ENCODE results near the gene GLCE.

The GLCE gene

DNA sequence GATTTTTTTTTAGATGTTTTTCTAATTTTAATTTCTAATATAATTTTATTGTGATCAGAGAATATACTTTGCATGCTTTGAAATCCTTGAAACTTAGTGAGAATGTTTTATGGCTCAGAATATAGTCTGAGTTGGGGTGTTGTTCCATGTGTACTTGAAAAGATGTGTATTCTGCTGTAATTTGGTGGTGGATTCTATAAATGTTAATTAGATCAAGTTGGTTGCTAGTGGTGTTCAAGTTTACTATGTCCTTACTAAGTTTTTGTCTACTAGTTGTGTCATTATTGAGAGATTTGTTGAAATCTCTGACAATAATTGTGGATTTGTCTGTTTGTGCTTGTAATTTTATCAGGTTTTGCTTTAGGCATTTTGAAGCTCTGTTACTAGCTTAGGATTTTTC is 29.7 kb downstream of the GLCE start:
- no peak overlapping the region for H3K9ac ChIP-seq (ENCODE audit: low read depth, low read length)
- H3K4me1 ChIP-seq (ENCODE audit: control insufficient read depth, insufficient read depth, low read length) = peaks cover 5% of the 10 kb centered on the region
- H3K4me3 ChIP-seq (ENCODE audit: low read depth, low read length) = no peak overlapping the region
- H3K27me3 ChIP-seq (ENCODE audit: control insufficient read depth, insufficient read depth, low read length) = no peaks in the 10 kb centered on the region
- H3K36me3 ChIP-seq (ENCODE audit: control insufficient read depth, insufficient read depth, low read length) = no peaks in the 10 kb centered on the region
- H3K9me3 ChIP-seq (ENCODE audit: control insufficient read depth, insufficient read depth, low read length) = no peaks in the 10 kb centered on the region

GRCh38 chr15:69190504-69190903 is 30.1 kb downstream of the GLCE start:
- H3K9me3 ChIP-seq (ENCODE audit: control insufficient read depth, insufficient read depth, low read length) = no peaks in the 10 kb centered on the region
- H3K4me1 ChIP-seq (ENCODE audit: control insufficient read depth, insufficient read depth, low read length) = peaks cover 5% of the 10 kb centered on the region
- no peaks in the 10 kb centered on the region for H3K36me3 ChIP-seq (ENCODE audit: control insufficient read depth, insufficient read depth, low read length)
- H3K4me3 ChIP-seq (ENCODE audit: low read depth, low read length) = no peak overlapping the region
- H3K9ac ChIP-seq (ENCODE audit: low read depth, low read length) = no peak overlapping the region
- no peaks in the 10 kb centered on the region for H3K27me3 ChIP-seq (ENCODE audit: control insufficient read depth, insufficient read depth, low read length)

DNA sequence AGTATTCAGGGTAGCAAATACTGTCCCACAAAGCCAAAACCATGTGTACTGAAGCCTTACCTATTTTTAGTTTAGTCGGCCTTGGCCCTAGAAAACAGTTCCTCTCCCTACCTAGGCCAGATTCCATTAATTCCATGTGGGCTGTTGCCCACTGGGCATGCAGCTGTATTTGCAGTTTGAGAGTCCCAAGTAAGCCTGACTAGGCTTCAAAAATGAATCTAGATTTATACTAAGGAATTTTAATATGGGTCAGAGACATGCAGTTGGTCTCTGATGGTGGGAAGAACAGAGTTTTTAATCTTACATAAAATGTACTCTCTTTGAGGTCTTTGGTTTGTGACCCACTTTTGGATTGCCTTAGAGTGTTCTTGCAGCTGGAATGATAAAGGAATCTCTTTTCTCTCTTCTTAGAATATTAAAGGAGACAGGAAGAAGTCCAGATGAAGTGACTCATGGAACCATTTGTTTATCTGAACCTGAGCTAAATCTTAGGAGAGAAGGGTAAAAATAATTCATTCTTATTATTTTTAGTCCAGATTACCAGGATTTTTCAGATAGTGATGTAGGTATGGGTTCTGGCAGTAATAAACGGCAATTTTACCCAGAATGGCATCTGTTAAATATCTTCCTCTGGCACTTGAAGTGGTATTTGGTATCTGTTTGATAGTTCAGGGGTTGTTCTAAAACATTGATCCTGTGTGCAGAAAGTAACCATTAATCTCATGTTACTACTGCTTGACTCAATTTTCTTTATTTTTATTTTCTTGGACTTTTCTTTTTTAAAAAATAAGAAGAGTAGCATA is 33.8 kb downstream of the GLCE start:
- no peaks in the 10 kb centered on the region for H3K27me3 ChIP-seq (ENCODE audit: control insufficient read depth, insufficient read depth, low read length)
- H3K9ac ChIP-seq (ENCODE audit: low read depth, low read length) = no peak overlapping the region
- no peak overlapping the region for H3K4me3 ChIP-seq (ENCODE audit: low read depth, low read length)
- peaks cover 5% of the 10 kb centered on the region for H3K4me1 ChIP-seq (ENCODE audit: control insufficient read depth, insufficient read depth, low read length)
- no peaks in the 10 kb centered on the region for H3K9me3 ChIP-seq (ENCODE audit: control insufficient read depth, insufficient read depth, low read length)
- H3K36me3 ChIP-seq (ENCODE audit: control insufficient read depth, insufficient read depth, low read length) = no peaks in the 10 kb centered on the region

DNA sequence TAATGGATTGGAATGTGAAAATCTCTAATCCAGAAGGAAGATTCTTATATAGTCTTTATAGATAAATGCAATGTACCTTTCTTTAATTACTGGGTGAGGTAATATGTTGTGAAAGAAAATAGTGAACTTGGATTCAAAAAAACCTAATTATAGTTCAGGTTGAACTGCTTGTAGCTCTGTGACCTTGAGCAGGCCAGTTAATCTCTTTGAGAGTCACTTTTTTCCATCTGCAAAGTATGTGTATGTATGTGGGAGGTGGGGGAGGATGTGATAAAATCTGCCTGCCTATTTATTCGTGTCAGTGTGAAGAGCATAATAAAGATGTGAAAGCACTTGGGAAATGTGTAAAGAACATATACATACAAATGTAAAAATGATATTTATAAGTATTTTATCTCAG is 34.4 kb downstream of the GLCE start:
- Histone ChIP-seq H3K4me1 (ENCODE audit: control insufficient read depth, insufficient read depth, low read length) (peaks cover 5% of the 10 kb centered on the region), H3K4me3 (ENCODE audit: low read depth, low read length) (no peak overlapping the region), H3K9ac (ENCODE audit: low read depth, low read length) (no peak overlapping the region)

GRCh38 chr15:69200832-69201745 is 40.7 kb downstream of the GLCE start:
- Histone ChIP-seq H3K4me3 (ENCODE audit: low read depth, low read length) (no peak overlapping the region), H3K27me3 (ENCODE audit: control insufficient read depth, insufficient read depth, low read length) (no peaks in the 10 kb centered on the region), H3K9me3 (ENCODE audit: control insufficient read depth, insufficient read depth, low read length) (no peaks in the 10 kb centered on the region), H3K4me1 (ENCODE audit: control insufficient read depth, insufficient read depth, low read length) (no peaks in the 10 kb centered on the region), H3K36me3 (ENCODE audit: control insufficient read depth, insufficient read depth, low read length) (no peaks in the 10 kb centered on the region), H3K9ac (ENCODE audit: low read depth, low read length) (no peak overlapping the region)

More for the DNA sequence above, 34.4 kb downstream of the GLCE start:
- no peaks in the 10 kb centered on the region for H3K9me3 ChIP-seq (ENCODE audit: control insufficient read depth, insufficient read depth, low read length)
- H3K36me3 ChIP-seq (ENCODE audit: control insufficient read depth, insufficient read depth, low read length) = no peaks in the 10 kb centered on the region
- H3K27me3 ChIP-seq (ENCODE audit: control insufficient read depth, insufficient read depth, low read length) = no peaks in the 10 kb centered on the region

DNA sequence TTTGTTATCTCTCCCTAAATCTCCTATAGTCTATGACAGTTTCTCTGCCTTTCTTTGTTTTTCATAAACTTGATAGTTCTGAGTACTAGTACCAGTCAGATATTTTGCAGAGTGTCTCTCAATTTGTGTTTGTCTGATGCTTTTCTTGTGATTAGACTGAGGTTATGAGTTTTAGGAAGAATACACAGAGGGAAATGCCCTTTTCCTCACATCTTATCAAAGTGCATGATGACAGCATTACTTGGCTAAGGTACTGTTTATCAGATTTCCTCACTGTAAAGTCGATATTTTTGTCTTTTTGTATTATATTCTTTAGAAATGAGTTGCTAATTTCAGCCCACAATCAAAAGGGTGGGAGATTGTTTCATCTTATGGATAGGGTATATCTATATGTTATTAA is 45.6 kb downstream of the GLCE start:
- H3K9me3 ChIP-seq (ENCODE audit: control insufficient read depth, insufficient read depth, low read length) = no peaks in the 10 kb centered on the region
- H3K4me3 ChIP-seq (ENCODE audit: low read depth, low read length) = no peak overlapping the region
- no peaks in the 10 kb centered on the region for H3K27me3 ChIP-seq (ENCODE audit: control insufficient read depth, insufficient read depth, low read length)
- H3K9ac ChIP-seq (ENCODE audit: low read depth, low read length) = no peak overlapping the region
- H3K36me3 ChIP-seq (ENCODE audit: control insufficient read depth, insufficient read depth, low read length) = no peaks in the 10 kb centered on the region
- no peaks in the 10 kb centered on the region for H3K4me1 ChIP-seq (ENCODE audit: control insufficient read depth, insufficient read depth, low read length)

DNA sequence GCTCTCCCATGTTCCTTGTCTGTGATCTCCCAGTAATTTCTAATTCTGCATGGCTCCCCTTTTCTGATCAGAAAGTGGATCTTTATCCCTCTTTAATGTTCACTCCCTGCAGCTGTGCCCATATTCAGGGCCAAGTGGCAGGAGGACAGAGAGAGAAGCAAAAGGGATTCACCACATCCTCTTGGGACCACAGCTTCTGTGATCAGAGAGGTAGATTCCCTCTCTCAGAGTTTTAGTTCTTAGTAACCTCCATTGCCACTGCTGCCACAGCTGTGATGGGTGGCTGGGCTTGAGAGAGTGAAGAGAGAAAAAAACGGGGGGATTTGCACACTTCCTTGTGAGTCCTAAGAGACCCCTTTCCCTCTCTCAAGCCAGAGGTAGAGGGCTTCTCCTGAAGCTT is 49.2 kb downstream of the GLCE start:
- Histone ChIP-seq H3K36me3 (ENCODE audit: control insufficient read depth, insufficient read depth, low read length) (no peaks in the 10 kb centered on the region), H3K27me3 (ENCODE audit: control insufficient read depth, insufficient read depth, low read length) (no peaks in the 10 kb centered on the region), H3K4me1 (ENCODE audit: control insufficient read depth, insufficient read depth, low read length) (no peaks in the 10 kb centered on the region), H3K9me3 (ENCODE audit: control insufficient read depth, insufficient read depth, low read length) (no peaks in the 10 kb centered on the region), H3K9ac (ENCODE audit: low read depth, low read length) (no peak overlapping the region), H3K4me3 (ENCODE audit: low read depth, low read length) (no peak overlapping the region)

- Histone ChIP-seq H3K4me1 (ENCODE audit: control insufficient read depth, insufficient read depth, low read length) (no peaks in the 10 kb centered on the region), H3K9ac (ENCODE audit: low read depth, low read length) (no peak overlapping the region), H3K27me3 (ENCODE audit: control insufficient read depth, insufficient read depth, low read length) (no peaks in the 10 kb centered on the region), H3K4me3 (ENCODE audit: low read depth, low read length) (no peak overlapping the region), H3K9me3 (ENCODE audit: control insufficient read depth, insufficient read depth, low read length) (no peaks in the 10 kb centered on the region), H3K36me3 (ENCODE audit: control insufficient read depth, insufficient read depth, low read length) (no peaks in the 10 kb centered on the region)
These were observed 50.1 kb downstream of the GLCE start for GRCh38 chr15:69210574-69210973.

DNA sequence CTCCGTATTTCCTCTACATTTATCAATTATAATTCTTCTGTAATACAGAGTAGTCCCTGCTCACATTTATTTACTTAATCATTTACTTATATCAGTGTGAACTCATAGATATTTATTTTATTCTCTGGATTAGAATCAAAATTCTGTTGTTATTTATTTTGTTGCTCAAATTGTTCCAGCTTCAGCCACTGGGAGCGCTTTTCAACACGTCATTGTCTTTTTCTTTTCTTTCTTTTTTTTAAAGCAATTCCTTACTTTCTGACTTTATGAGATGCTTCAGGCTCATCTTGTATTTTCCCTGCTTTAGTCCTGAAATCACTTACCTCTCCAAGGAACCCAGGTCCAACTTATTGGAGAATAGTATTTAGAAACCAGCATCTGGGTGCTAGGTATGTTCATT is 53.4 kb downstream of the GLCE start:
- Histone ChIP-seq H3K9ac (ENCODE audit: low read depth, low read length) (no peak overlapping the region), H3K36me3 (ENCODE audit: control insufficient read depth, insufficient read depth, low read length) (no peaks in the 10 kb centered on the region), H3K9me3 (ENCODE audit: control insufficient read depth, insufficient read depth, low read length) (no peaks in the 10 kb centered on the region), H3K4me1 (ENCODE audit: control insufficient read depth, insufficient read depth, low read length) (no peaks in the 10 kb centered on the region), H3K27me3 (ENCODE audit: control insufficient read depth, insufficient read depth, low read length) (no peaks in the 10 kb centered on the region), H3K4me3 (ENCODE audit: low read depth, low read length) (no peak overlapping the region)

- Histone ChIP-seq H3K4me3 (ENCODE audit: low read depth, low read length) (no peak overlapping the region), H3K27me3 (ENCODE audit: control insufficient read depth, insufficient read depth, low read length) (no peaks in the 10 kb centered on the region), H3K4me1 (ENCODE audit: control insufficient read depth, insufficient read depth, low read length) (no peaks in the 10 kb centered on the region), H3K9ac (ENCODE audit: low read depth, low read length) (no peak overlapping the region), H3K36me3 (ENCODE audit: control insufficient read depth, insufficient read depth, low read length) (no peaks in the 10 kb centered on the region), H3K9me3 (ENCODE audit: control insufficient read depth, insufficient read depth, low read length) (no peaks in the 10 kb centered on the region)
These were observed 55.0 kb downstream of the GLCE start for GRCh38 chr15:69215314-69216035.

GRCh38 chr15:69217381-69217780 is 56.9 kb downstream of the GLCE start:
- no peaks in the 10 kb centered on the region for H3K4me1 ChIP-seq (ENCODE audit: control insufficient read depth, insufficient read depth, low read length)
- no peaks in the 10 kb centered on the region for H3K9me3 ChIP-seq (ENCODE audit: control insufficient read depth, insufficient read depth, low read length)
- no peak overlapping the region for H3K4me3 ChIP-seq (ENCODE audit: low read depth, low read length)
- no peaks in the 10 kb centered on the region for H3K27me3 ChIP-seq (ENCODE audit: control insufficient read depth, insufficient read depth, low read length)
- no peaks in the 10 kb centered on the region for H3K36me3 ChIP-seq (ENCODE audit: control insufficient read depth, insufficient read depth, low read length)
- H3K9ac ChIP-seq (ENCODE audit: low read depth, low read length) = no peak overlapping the region

Data from iPS-15b (cell line).